OCI-LY1 (cell line): ENCODE measurements around the gene CNRIP1.

Experiments
- CTCF ChIP-seq: fragments of 200-600 bp; sonication (generic), shearing (Covaris generic); IDR thresholded peaks from 2 replicates; pipeline ENCODE4 v1.5.1; 2017; ENCODE audit warnings: mild to moderate bottlenecking, antibody characterized with exemption, low read length, moderate library complexity, mixed read lengths
- EZH2 ChIP-seq: fragments of 200-600 bp; sonication (generic), shearing (Covaris generic); IDR thresholded peaks from 2 replicates; pipeline ENCODE4 v1.8.0; 2017; ENCODE audit warnings: borderline replicate concordance, mixed run types, mild to moderate bottlenecking, antibody characterized with exemption, low read length, moderate library complexity, mixed read lengths

- TF ChIP-seq CTCF (no peak), EZH2 (no peak)
These were observed 793 bp downstream of the CNRIP1 start for GRCh38 chr2:68318914-68319397.
